PFSK-1 (cell line): ENCODE measurements around the gene ZNF445.

ENCODE experiments used
- FOXP2 ChIP-seq: optimal IDR thresholded peaks from 2 replicates; pipeline ENCODE3; 2011; ENCODE audit warnings: borderline replicate concordance, control low read depth, inconsistent platforms; ENCODE audit not compliant: insufficient read depth; ENCODE audit errors: extremely low read length, extremely low read depth
- POLR2AphosphoS5 ChIP-seq: IDR thresholded peaks from 2 replicates; pipeline ENCODE4 v1.6.1; 2012; ENCODE audit warnings: low read depth, mild to moderate bottlenecking, control low read depth, low read length, moderate library complexity
- REST ChIP-seq, 2 experiments: IDR thresholded peaks; 2 replicates each; pipeline versions ENCODE4 v1.6.1 to v1.8.0; 2011 to 2012; ENCODE audit warnings: low read depth in 2 of 2, low read length in 2 of 2, control low read depth in 1 of 2, inconsistent platforms in 1 of 2, mild to moderate bottlenecking in 1 of 2, moderate library complexity in 1 of 2; ENCODE audit not compliant: insufficient read depth in 1 of 2
- SIN3A ChIP-seq: IDR thresholded peaks from 2 replicates; pipeline ENCODE4 v1.6.1; 2012; ENCODE audit warnings: mild to moderate bottlenecking, low read length, moderate library complexity, borderline replicate concordance; ENCODE audit not compliant: insufficient read depth
- TAF1 ChIP-seq: IDR thresholded peaks from 2 replicates; pipeline ENCODE4 v1.6.1; 2012; ENCODE audit warnings: low read length, control low read depth, borderline replicate concordance; ENCODE audit not compliant: insufficient read depth

ZNF445 gene

GRCh38 chr3:44444437-44444836 is 33.0 kb downstream of the ZNF445 start:
- no peak for TF ChIP-seq REST (IDR thresholded peaks at IDR 0.05; ENCODE audit: insufficient read depth in 1 of 2, low read depth in 2 of 2, low read length in 2 of 2)

GRCh38 chr3:44442596-44443309 is 34.7 kb downstream of the ZNF445 start:
- TF ChIP-seq REST (IDR thresholded peaks at IDR 0.05; ENCODE audit: insufficient read depth in 1 of 2, low read depth in 2 of 2, low read length in 2 of 2) (no peak), POLR2AphosphoS5 (no peak), TAF1 (no peak), FOXP2 (no peak), SIN3A (no peak)

GRCh38 chr3:44439499-44440295 is 37.8 kb downstream of the ZNF445 start:
- no peak for TF ChIP-seq SIN3A
- no peak for TF ChIP-seq POLR2AphosphoS5
- no peak for TF ChIP-seq REST (IDR thresholded peaks at IDR 0.05; ENCODE audit: insufficient read depth in 1 of 2, low read depth in 2 of 2, low read length in 2 of 2)
- TF ChIP-seq FOXP2: no peak
- TF ChIP-seq TAF1: no peak

GRCh38 chr3:44437800-44438199 is 39.7 kb downstream of the ZNF445 start:
- TF ChIP-seq FOXP2 (no peak), SIN3A (no peak), POLR2AphosphoS5 (no peak), REST (IDR thresholded peaks at IDR 0.05; ENCODE audit: insufficient read depth in 1 of 2, low read depth in 2 of 2, low read length in 2 of 2) (no peak), TAF1 (no peak)
